Neural crest cell (in vitro differentiated cells): Measurements from ENCODE around the gene MCF2L. TPM values are rescaled to one million over a fixed set of nuclear protein-coding genes. Genes with fewer than 3 reads are reported as not detected.

Experiments used
- DNase-seq: peaks from one replicate; pipeline ENCODE4 v3.0.0; 2021; ENCODE audit warnings: low read depth, mixed read lengths, low spot score
- H3K27ac Mint-ChIP-seq: one replicate; pipeline ENCODE4 v1.8.0; 2021; ENCODE audit warnings: mild to moderate bottlenecking, mixed read lengths; ENCODE audit not compliant: unreplicated experiment
- H3K27me3 Mint-ChIP-seq: 2 replicates; pipeline ENCODE4 v1.8.0; 2021; ENCODE audit warnings: low read depth, mild to moderate bottlenecking, mixed read lengths
- H3K36me3 Mint-ChIP-seq: 2 replicates; pipeline ENCODE4 v1.8.0; 2021; ENCODE audit warnings: low read depth, mild to moderate bottlenecking, mixed read lengths
- H3K4me1 Mint-ChIP-seq: 2 replicates; pipeline ENCODE4 v1.8.0; 2021; ENCODE audit warnings: mixed read lengths
- H3K4me3 Mint-ChIP-seq: one replicate; pipeline ENCODE4 v1.8.0; 2021; ENCODE audit warnings: mild to moderate bottlenecking, mixed read lengths
- H3K9me3 Mint-ChIP-seq: 2 replicates; pipeline ENCODE4 v1.8.0; 2021; ENCODE audit warnings: mixed read lengths
- total RNA-seq: library from RNA; stranded (reverse); gene quantifications from 2 replicates; pipeline ENCODE4 v1.2.1, GENCODE V29; 2021
- TF ChIP-seq, protein P1 (sequence below): fragments of 200-600 bp; sonication (generic); conservative IDR thresholded peaks from 2 replicates; pipeline ENCODE4 v1.5.0; 2021; ENCODE audit warnings: antibody characterized with exemption, mild to moderate bottlenecking

The MCF2L gene
- total RNA-seq, 1 donor from 2014 or later: 59.9 TPM

DNA sequence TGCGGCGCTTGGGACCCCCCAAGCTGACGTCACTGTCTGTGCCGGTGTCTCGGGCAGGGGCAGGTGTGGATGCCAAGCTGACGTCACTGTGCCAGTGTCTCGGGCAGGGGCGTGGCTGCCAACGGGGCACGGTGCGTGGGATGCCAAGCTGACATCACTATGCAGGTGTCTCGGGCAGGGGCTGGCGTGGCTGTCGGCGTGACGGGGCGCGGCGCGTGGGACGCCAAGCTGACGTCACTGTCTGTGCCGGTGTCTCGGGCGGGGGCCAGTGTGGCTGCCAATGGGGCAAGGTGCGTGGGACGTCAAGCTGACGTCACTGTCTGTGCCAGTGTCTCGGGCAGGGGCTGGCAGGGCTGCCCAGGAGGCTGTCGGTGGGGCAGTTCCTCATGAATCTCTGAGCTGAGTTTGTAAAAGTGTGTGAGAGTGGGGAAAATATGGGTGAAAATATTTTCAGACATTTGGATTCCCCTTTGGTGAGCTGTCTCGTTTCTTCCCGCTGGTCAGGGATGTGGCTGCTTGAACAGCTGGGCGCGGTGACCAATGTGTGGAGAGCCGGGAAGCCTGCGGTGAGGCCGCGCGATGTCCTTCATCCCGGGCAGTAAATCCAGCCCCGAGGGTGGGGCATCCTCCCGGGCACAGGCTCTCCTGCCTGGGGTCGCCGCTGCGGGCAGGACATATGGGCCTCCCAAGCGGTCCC lies 25.2 kb downstream of the MCF2L start:
- Mint-ChIP-seq H3K9me3 (no peaks in the 10 kb centered on the region), H3K27me3 (no peaks in the 10 kb centered on the region), H3K4me1 (peaks cover 10% of the 10 kb centered on the region), H3K27ac (no peak overlapping the region), H3K36me3 (peaks cover 7% of the 10 kb centered on the region), H3K4me3 (no peak overlapping the region)
- no peak for DNase-seq
- TF ChIP-seq, protein P1, sequence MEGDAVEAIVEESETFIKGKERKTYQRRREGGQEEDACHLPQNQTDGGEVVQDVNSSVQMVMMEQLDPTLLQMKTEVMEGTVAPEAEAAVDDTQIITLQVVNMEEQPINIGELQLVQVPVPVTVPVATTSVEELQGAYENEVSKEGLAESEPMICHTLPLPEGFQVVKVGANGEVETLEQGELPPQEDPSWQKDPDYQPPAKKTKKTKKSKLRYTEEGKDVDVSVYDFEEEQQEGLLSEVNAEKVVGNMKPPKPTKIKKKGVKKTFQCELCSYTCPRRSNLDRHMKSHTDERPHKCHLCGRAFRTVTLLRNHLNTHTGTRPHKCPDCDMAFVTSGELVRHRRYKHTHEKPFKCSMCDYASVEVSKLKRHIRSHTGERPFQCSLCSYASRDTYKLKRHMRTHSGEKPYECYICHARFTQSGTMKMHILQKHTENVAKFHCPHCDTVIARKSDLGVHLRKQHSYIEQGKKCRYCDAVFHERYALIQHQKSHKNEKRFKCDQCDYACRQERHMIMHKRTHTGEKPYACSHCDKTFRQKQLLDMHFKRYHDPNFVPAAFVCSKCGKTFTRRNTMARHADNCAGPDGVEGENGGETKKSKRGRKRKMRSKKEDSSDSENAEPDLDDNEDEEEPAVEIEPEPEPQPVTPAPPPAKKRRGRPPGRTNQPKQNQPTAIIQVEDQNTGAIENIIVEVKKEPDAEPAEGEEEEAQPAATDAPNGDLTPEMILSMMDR: no peak

DNA sequence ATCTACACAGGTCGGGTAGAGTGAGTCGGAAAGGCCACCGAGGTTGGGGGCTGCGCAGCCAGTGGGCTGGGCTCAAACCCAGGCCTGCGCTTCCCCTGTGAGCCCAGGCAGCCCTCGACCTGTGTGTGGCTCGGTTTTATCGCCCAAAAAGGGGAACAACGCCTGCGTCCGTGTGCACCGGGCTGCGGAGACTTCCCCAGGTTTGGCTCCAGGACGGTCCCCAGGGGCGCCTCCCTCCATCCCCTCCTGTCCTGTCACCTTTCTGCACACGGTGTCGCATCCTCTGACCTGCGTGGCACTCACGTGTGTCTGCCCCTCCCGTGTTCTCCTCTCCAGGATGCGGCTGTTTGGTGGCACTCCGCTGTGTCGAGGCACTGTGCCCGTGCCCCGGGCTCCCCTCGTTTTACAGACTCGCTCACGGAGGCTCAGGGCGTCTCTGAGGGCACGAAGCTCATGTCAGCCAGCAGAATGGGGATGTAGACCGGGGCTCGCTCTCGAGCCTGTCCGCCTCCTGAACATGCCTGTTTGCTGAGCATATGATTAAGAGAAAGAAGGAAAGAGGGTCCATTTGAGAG lies 25.9 kb downstream of the MCF2L start:
- no peak for DNase-seq
- H3K4me3 Mint-ChIP-seq: no peak overlapping the region
- peaks cover 3% of the 10 kb centered on the region for H3K36me3 Mint-ChIP-seq
- H3K27ac Mint-ChIP-seq: peak overlapping the region; percentile 51
- H3K9me3 Mint-ChIP-seq: no peaks in the 10 kb centered on the region
- no peaks in the 10 kb centered on the region for H3K27me3 Mint-ChIP-seq
- H3K4me1 Mint-ChIP-seq: peaks cover 16% of the 10 kb centered on the region
- TF ChIP-seq, protein P1: no peak

DNA sequence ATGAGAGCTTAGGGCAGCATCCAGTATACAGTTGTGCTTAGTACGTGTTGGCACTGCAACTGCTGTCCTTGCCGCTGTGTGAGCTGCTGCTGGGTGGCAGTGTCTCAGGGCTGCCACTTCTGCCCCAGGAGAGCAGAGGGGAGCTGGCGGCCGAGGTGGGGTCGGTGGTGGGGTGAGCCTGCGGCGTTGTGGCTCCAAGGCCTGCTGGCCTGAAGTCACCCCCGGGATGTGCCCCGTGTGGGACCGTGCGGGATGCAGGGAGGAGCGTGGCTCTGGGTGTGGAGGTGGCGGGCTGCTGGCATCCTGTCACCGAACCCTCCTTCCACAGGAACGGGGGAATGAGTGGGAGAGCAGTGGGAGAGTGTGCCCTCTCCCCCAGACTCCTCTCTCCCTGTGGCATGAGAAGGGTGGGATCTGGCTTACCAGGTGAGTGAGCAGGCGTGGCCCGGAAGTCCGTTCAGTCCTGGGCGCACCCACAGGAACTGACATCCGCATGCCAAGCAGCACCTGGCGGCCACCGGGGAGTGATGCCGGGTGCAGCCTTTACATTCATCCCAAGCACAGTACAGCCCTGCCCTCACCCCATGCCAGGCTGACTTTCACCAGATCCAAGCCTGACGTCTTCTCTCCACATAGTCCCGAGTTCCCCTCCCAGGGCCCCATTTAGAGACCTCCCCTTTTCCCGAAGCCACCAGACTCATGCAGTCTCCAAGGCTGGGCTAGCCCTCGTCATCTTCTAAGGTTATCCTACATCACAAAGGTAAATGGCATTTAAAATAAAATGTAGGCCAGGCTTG lies 26.6 kb downstream of the MCF2L start:
- Mint-ChIP-seq H3K4me3 (no peak overlapping the region), H3K4me1 (peaks cover 24% of the 10 kb centered on the region), H3K36me3 (no peaks in the 10 kb centered on the region), H3K9me3 (no peaks in the 10 kb centered on the region), H3K27me3 (no peaks in the 10 kb centered on the region), H3K27ac (peak overlapping the region; percentile 81)
- TF ChIP-seq, protein P1: no peak
- no peak for DNase-seq

DNA sequence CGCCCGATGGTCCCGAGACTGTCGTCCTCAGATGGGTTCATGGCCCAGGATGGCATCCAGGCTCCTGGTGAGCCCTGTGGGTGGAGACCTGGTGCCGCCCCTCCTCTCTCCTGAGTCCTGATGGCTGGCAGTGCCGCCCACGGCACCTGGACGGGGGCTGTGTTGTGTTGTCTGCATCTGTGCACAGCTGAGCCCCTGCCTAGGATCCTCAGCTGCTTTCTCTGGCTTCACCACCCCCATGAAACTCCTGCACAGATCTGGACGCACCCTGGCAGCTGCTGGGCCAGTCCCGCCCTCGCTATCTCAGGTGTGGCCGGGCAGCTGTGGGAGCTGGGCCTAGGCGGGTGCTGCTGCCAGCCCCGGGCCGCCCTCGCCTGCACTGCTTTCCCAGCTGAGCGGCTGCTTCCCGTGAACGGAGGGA lies 27.7 kb downstream of the MCF2L start:
- Mint-ChIP-seq H3K36me3 (no peaks in the 10 kb centered on the region), H3K4me1 (peaks cover 35% of the 10 kb centered on the region), H3K4me3 (no peak overlapping the region), H3K27ac (no peak overlapping the region), H3K9me3 (no peaks in the 10 kb centered on the region), H3K27me3 (no peaks in the 10 kb centered on the region)
- DNase-seq: no peak
- TF ChIP-seq, protein P1: no peak

DNA sequence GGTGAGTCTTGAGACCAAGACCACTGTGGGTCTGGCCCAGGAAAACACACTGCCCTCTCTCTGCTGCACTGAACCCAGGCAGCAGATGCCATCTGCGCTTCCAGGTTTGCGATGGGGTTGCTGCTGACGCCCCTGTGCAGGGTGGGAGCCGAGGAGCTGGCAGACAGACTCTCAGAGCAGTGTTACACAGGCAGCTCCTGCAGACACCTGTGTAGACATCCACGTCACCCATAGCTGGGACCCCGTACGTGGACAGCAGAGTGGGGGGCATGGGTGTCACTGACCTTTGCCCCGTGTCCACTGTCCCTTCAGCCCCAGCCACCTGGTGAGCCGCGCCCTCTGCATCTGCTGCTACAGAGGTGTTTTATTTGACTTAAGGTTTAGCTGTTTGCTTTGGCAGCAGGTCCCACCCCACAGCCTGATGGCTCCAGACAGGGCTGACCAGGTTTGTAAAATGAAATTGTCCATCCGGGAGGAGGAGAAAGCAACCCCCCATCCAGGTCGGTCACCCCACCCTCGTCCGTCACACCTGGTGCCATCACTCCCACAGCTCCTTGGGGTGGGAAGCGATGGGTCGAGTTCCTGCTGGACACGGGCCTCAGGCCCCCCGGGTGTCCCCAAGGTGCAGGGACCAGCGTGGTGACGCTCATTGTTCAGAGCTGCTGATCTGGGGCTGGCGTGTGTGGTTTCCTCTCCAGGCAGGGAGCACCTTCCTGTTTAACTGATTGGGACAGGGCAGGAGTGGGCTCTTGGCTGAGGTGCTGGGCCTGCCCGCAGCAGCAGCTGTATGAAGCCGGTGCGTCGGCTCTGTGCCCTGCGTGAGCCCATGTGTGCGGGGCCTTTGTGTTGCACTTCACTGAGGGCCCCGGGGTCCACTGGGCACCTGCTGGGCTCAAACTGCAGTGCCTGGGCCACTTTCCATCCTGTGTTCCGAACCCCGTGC lies 28.4 kb downstream of the MCF2L start:
- TF ChIP-seq, protein P1: no peak
- peaks cover 41% of the 10 kb centered on the region for H3K4me1 Mint-ChIP-seq
- H3K4me3 Mint-ChIP-seq: no peak overlapping the region
- no peaks in the 10 kb centered on the region for H3K36me3 Mint-ChIP-seq
- H3K27ac Mint-ChIP-seq: no peak overlapping the region
- H3K9me3 Mint-ChIP-seq: no peaks in the 10 kb centered on the region
- no peaks in the 10 kb centered on the region for H3K27me3 Mint-ChIP-seq
- DNase-seq: no peak
